CD4-positive, alpha-beta T cell (primary cell): ENCODE data around the gene NPIPA3. TPM values are rescaled to one million over a fixed set of nuclear protein-coding genes. Genes with fewer than 3 reads are reported as not detected.
"Not testable (repeated sequence)": the region's sequence is repeated elsewhere in the genome, so short reads cannot be mapped to it uniquely, and the experiment has no call there.

Source experiments
- ATAC-seq: fragments of 200-7000 bp; cut with Tn5 transposase; one replicate; pipeline ENCODE4 v1.10.0; 2022; ENCODE audit warnings: mild to moderate bottlenecking; ENCODE audit not compliant: poor library complexity
- CTCF ChIA-PET: fragments of 350-600 bp; sonication (Branson Sonifier 250); formaldehyde crosslinking; loops from one replicate; lab custom pipeline; 2021; ENCODE audit warnings: antibody characterized with exemption, inconsistent platforms; lab: Charles Lee
- POLR2A ChIA-PET: fragments of 350-600 bp; sonication (Branson Sonifier 250); formaldehyde crosslinking; loops from one replicate; lab custom pipeline; 2021; ENCODE audit warnings: antibody characterized with exemption, inconsistent platforms; lab: Charles Lee
- DNase-seq, 14 experiments: peaks; one replicate each; pipeline ENCODE4 v3.0.0-alpha.2; 2013 to 2020; ENCODE audit warnings: mixed read lengths in 2 of 14
- H3K27ac ChIP-seq, 2 donors: one replicate each; pipeline versions ENCODE4 v1.5.1 to v1.7.0; 2013; ENCODE audit warnings: low read length in 2 of 2, low read depth in 1 of 2, mild to moderate bottlenecking in 1 of 2
- H3K27me3 ChIP-seq, 2 experiments: 1 replicate in 1 of 2; 2 replicates in 1 of 2; pipeline versions ENCODE4 v1.6.1 to v1.7.0; 2013; ENCODE audit warnings: low read length in 2 of 2, control low read depth in 1 of 2, mild to moderate bottlenecking in 1 of 2, moderate library complexity in 1 of 2; ENCODE audit not compliant: insufficient read depth in 2 of 2, control insufficient read depth in 1 of 2
- H3K36me3 ChIP-seq: one replicate; pipeline ENCODE4 v1.6.1; 2013; ENCODE audit warnings: low read length, control low read depth; ENCODE audit not compliant: insufficient read depth
- H3K4me1 ChIP-seq: one replicate; pipeline ENCODE4 v1.6.1; 2013; ENCODE audit warnings: low read length, control low read depth; ENCODE audit not compliant: insufficient read depth
- H3K4me3 ChIP-seq: one replicate; pipeline ENCODE4 v1.5.1; 2013; ENCODE audit warnings: mild to moderate bottlenecking, low read length, moderate library complexity
- H3K9me3 ChIP-seq, 2 experiments: 1 replicate in 1 of 2; 2 replicates in 1 of 2; pipeline versions ENCODE4 v1.6.1 to v1.7.0; 2013; ENCODE audit warnings: low read length in 2 of 2, mild to moderate bottlenecking in 2 of 2, control low read depth in 1 of 2, moderate library complexity in 1 of 2; ENCODE audit not compliant: control insufficient read depth in 1 of 2, insufficient read depth in 1 of 2
- H3K27ac Mint-ChIP-seq: one replicate; pipeline ENCODE4 v1.8.0; 2020; ENCODE audit warnings: mixed read lengths
- H3K27me3 Mint-ChIP-seq: one replicate; pipeline ENCODE4 v1.8.0; 2021; ENCODE audit warnings: mixed read lengths
- H3K36me3 Mint-ChIP-seq: one replicate; pipeline ENCODE4 v1.8.0; 2021; ENCODE audit warnings: low read depth, mixed read lengths
- H3K4me1 Mint-ChIP-seq: one replicate; pipeline ENCODE4 v1.8.0; 2021; ENCODE audit warnings: low read depth, mixed read lengths
- H3K4me3 Mint-ChIP-seq: one replicate; pipeline ENCODE4 v1.8.0; 2020; ENCODE audit warnings: mild to moderate bottlenecking, mixed read lengths
- H3K9me3 Mint-ChIP-seq: one replicate; pipeline ENCODE4 v1.8.0; 2020; ENCODE audit warnings: mixed read lengths
- CTCF ChIP-seq: fragments of 200-600 bp; IDR thresholded peaks from one replicate; pipeline ENCODE4 v1.8.0; 2022; ENCODE audit warnings: antibody characterized with exemption, mild to moderate bottlenecking
- intact Hi-C, 2 experiments: fragments of 100-400 bp; cut with DNase I in 1 of 2; cut with micrococcal nuclease in 1 of 2; formaldehyde crosslinking; loops; one replicate each; pipeline versions ENCODE4 v1.15.1 to v1.9.0; 2023 to 2025; cut with DNase I, micrococcal nuclease
- total RNA-seq, 174 experiments: library from RNA in 2 of 174; stranded (reverse) in 2 of 174; gene quantifications; one replicate each; pipeline ENCODE4 v1.2.3 and lab custom pipeline; 2021 to 2026

The NPIPA3 gene
- total RNA-seq, 2 experiments from 2014 or later, result 1.6 to 2.3 TPM

- POLR2A ChIA-PET, result no interaction called here
- DNase-seq, result no peak
- Histone ChIP-seq H3K27ac (no peak overlapping the region), H3K9me3 (no peaks in the 10 kb centered on the region), H3K27me3 (peaks cover 0 to 2% of the 10 kb centered on the region in 2 experiments), H3K4me3 (no peak overlapping the region), H3K36me3 (no peaks in the 10 kb centered on the region), H3K4me1 (no peaks in the 10 kb centered on the region)
- Mint-ChIP-seq H3K4me1 (no peaks in the 10 kb centered on the region), H3K9me3 (no peaks in the 10 kb centered on the region), H3K36me3 (no peaks in the 10 kb centered on the region), H3K27ac (no peak overlapping the region), H3K27me3 (peaks cover 9% of the 10 kb centered on the region), H3K4me3 (no peak overlapping the region)
- TF ChIP-seq CTCF, result no peak
- CTCF ChIA-PET, result no interaction called here
- intact Hi-C loops, result no loop called here
- ATAC-seq, result no peak
Measured at GRCh38 chr16:14681115-14681514, 22.1 kb upstream of the NPIPA3 start.

GRCh38 chr16:14682121-14682520 lies 21.1 kb upstream of the NPIPA3 start:
- H3K27me3 ChIP-seq, result peaks cover 0 to 2% of the 10 kb centered on the region in 2 experiments
- no peak overlapping the region for H3K27ac ChIP-seq
- no peak for ATAC-seq
- no peak overlapping the region for H3K4me3 ChIP-seq
- no peak overlapping the region for H3K27ac Mint-ChIP-seq
- POLR2A ChIA-PET, result no interaction called here
- H3K36me3 Mint-ChIP-seq, result no peaks in the 10 kb centered on the region
- peaks cover 9% of the 10 kb centered on the region for H3K27me3 Mint-ChIP-seq
- CTCF ChIA-PET, result no interaction called here
- no peaks in the 10 kb centered on the region for H3K4me1 Mint-ChIP-seq
- H3K4me3 Mint-ChIP-seq, result no peak overlapping the region
- no peaks in the 10 kb centered on the region for H3K9me3 Mint-ChIP-seq
- TF ChIP-seq CTCF, result no peak
- intact Hi-C loops, result no loop called here
- no peak for DNase-seq
- no peaks in the 10 kb centered on the region for H3K9me3 ChIP-seq
- no peaks in the 10 kb centered on the region for H3K4me1 ChIP-seq
- no peaks in the 10 kb centered on the region for H3K36me3 ChIP-seq

GRCh38 chr16:14685870-14686793 lies 17.1 kb upstream of the NPIPA3 start:
- H3K4me1 Mint-ChIP-seq, H3K36me3 Mint-ChIP-seq, H3K36me3 ChIP-seq, H3K27me3 ChIP-seq, H3K9me3 ChIP-seq, H3K4me3 ChIP-seq, DNase-seq, H3K27ac ChIP-seq, POLR2A ChIA-PET, ATAC-seq, intact Hi-C loops, H3K27ac Mint-ChIP-seq, CTCF ChIA-PET, H3K9me3 Mint-ChIP-seq, H3K4me3 Mint-ChIP-seq, H3K27me3 Mint-ChIP-seq, H3K4me1 ChIP-seq: not testable (repeated sequence)

- intact Hi-C loops, H3K27ac ChIP-seq, H3K36me3 Mint-ChIP-seq, H3K9me3 ChIP-seq, H3K4me3 ChIP-seq, DNase-seq, H3K4me1 Mint-ChIP-seq, H3K27me3 ChIP-seq, H3K4me3 Mint-ChIP-seq, H3K36me3 ChIP-seq, H3K4me1 ChIP-seq, H3K27me3 Mint-ChIP-seq, POLR2A ChIA-PET, H3K9me3 Mint-ChIP-seq, ATAC-seq, CTCF ChIA-PET, H3K27ac Mint-ChIP-seq: not testable (repeated sequence)
Measured at GRCh38 chr16:14694129-14694528, 9.1 kb upstream of the NPIPA3 start, which contains the start of gene PLA2G10. PLA2G10 (minus strand) TSS chr16:14694308; CDS start chr16:14694229, 79 bp downstream.

GRCh38 chr16:14701859-14702258 lies 1.4 kb upstream of the NPIPA3 start:
- H3K4me1 ChIP-seq, H3K36me3 Mint-ChIP-seq, H3K4me3 Mint-ChIP-seq, H3K27me3 Mint-ChIP-seq, H3K4me3 ChIP-seq, CTCF ChIA-PET, H3K36me3 ChIP-seq, ATAC-seq, H3K9me3 Mint-ChIP-seq, H3K27ac ChIP-seq, H3K4me1 Mint-ChIP-seq, H3K27ac Mint-ChIP-seq, H3K27me3 ChIP-seq, POLR2A ChIA-PET, DNase-seq, intact Hi-C loops, H3K9me3 ChIP-seq: not testable (repeated sequence)

- H3K4me3 Mint-ChIP-seq, POLR2A ChIA-PET, H3K4me3 ChIP-seq, H3K36me3 Mint-ChIP-seq, H3K27ac ChIP-seq, H3K27ac Mint-ChIP-seq, H3K36me3 ChIP-seq, ATAC-seq, H3K27me3 ChIP-seq, H3K4me1 Mint-ChIP-seq, H3K4me1 ChIP-seq, DNase-seq, H3K9me3 ChIP-seq, H3K9me3 Mint-ChIP-seq, intact Hi-C loops, H3K27me3 Mint-ChIP-seq, CTCF ChIA-PET: not testable (repeated sequence)
Measured at GRCh38 chr16:14702672-14703071, 539 bp upstream of the NPIPA3 start.
